GM21367 (cell line): Measurements from ENCODE around the gene CACHD1.

Experiments
- ATAC-seq: cut with Tn5 transposase; IDR thresholded peaks from one replicate; pipeline ENCODE4 v1.9.1; 2021; ENCODE audit not compliant: unreplicated experiment

CACHD1 gene

DNA sequence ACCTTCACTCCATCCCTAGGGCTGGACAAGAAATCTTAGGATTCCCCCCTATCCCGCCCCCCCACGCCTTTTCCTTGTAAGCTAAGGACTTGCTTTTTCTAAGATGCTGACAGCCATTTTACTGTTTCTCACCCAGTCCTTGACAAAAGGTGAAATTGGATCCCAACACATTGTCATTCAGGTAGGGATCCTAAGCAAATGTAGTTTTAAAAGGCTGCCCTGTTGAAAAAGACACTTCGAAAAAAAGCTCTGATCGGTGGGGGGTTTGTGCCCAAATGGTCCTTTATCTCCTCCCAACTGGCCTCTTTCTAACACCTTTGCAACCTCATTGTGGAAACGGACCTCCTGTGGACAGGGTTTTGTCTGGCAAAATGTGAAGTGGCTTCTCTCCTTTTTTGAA, 2.9 kb downstream of the CACHD1 start:
- no peak for ATAC-seq

DNA sequence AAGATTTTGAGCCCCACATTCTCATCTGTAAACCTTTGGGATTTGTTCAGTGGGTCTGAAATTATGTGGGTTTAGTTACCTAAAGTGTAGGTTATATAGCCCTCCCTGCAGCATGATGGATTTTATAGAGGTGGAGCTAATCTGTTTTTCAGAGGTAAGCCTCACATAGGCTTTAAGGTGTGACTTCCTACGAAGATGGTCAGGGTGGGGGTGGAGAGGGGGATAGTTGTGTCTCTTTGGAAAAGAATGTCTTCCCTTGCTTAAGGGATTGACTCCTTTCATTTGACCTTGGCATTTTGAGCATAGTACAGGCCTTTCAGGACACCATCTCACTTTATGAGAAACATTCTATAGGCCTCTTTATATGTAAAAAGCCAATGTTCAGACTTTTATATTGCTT, 3.4 kb downstream of the CACHD1 start:
- ATAC-seq = no peak

DNA sequence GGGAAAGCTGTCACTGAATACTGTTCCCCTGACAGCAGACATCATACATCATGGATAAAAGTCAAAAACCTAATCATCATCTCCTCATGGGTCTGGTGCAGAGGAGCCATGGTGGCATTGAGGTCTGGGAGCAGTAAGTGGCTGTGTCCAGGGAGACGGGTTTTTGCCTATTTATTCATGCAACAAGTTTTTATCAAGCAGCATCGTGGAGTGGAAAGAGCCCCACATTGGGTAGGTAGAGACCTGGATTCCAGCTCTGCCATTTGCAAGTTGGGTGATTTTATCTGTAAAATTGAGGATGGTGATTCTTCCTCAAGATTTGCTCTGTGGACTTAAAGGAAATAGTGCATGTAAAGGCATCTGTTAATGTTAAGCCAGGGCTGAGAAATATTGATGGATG, 4.2 kb downstream of the CACHD1 start:
- ATAC-seq = no peak

DNA sequence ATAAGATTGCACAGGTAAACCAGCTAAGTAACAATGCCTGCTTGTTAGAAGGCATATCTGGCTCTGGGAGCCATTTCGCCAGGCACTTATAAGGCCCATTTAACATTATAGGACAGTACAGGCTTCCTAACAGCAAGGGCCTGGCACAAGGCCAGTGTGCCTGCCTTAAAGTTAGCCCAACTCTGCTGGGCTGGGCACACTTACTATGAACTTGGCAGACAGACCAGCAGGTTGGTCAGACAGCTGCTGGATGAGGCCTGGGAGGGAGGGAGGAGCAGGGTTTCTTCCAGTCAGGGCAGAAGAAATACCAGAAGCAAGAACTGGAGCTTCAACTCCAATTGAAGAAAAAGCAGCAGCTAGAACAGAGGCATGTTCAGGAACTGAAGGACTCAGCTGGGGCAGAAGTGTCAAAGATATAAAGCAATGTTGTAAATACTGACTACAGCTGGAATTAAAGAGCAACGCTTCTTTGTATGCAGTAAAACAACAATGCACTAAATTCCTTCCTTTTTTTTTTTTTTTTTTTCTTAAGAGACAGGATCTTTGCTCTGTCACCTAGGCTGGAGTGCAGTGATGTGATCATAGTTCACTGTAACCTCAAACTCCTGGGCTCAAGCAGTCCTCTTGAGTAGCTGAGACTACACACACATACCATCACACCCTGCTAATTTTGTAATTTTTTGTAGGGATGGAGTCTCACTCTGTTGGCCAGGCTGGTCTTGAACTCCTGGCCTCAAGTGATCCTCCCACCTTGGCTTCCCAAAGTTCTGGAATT, 4.9 kb downstream of the CACHD1 start:
- ATAC-seq = no peak

DNA sequence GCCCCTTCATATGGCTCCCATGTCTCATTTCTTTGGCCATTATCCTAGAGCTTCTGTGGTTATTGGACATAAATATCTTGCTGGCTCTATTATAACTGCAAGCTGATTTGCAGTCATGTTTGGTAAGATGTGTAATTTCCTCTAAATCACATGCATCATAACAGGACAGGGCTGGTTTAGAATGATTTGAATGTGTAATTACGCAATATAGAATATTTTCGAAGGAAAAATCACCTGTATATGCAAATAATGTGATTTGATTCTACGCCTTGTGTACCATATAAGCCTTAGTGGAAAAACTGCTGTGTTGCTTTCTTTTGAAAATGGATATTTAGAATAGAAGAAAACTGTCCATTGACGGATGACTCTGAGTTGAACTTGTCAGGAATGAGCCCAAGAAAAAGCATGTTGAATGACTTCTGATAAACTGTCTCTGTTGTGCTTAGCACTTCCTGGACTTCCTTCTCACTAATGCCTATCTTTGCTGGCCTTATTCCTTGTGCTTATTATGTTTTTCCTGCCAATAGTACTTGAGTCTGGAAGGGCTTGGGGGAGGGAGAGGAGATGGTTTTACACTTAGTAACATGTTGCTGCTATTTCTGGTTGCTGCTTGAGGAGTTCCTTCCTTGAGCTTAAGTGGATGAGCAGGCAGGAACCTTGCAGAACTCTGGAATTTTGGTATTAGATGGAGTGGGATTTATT, 6.5 kb downstream of the CACHD1 start:
- ATAC-seq = no peak

DNA sequence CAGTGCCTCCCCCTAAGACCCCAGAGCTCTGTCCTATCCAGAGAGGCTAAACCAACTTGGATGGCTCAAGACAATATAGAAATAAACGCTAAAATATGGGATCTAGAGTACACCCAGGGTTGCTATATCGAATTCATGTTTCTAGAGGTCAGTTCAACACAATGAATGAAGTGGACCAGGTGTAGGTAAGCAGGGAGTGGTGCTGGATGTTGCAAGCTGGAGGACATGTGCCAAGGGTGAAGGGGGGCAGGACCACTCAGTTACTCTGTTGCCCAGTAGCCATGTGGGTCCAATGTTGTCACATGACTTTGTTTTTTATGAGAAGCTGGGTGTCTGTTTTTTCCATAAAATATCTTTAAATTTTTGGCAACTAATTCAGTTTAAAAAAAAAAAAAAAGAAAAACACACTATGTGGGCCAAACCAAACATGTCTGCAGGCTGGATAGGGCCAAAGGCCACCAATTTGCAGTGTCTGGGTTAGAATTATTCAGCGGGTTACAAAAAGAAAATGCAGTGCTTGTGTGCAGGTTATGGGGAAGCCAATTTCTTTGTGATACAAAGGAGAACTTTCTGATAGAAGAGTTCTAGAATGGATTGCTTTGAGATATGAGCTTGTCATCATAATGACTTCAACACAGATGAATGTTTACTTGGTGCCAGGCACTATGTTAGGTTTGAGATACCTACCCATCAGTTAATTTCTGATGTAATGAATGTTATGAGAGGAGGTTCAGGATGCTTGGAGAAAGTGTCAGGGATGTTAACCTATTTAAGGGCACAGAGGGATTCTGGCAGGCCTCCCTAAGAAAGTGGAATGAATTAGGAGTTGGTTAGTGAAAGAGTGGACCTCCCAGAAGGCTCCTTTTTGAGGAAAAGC, 8.9 kb downstream of the CACHD1 start:
- no peak for ATAC-seq

DNA sequence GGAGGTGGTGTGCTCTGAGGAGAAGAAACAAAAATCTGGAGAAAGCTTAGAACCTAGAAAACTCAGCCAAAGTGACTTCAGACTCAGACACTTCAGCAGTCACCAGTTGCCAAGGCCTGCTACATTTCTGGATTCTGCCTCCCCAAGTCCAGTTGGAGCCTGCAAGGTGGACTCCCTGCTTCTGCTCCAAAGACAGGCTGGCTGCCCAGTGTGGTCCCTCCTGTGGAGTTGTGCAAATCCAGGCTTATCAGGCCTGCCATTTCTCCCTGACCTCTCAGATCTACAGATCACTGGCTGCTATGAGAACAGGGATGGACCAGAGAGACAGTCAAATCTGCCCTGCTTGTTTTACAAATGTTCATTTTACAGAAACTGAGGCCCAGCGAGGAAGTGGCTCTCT, 9.9 kb downstream of the CACHD1 start:
- no peak for ATAC-seq

DNA sequence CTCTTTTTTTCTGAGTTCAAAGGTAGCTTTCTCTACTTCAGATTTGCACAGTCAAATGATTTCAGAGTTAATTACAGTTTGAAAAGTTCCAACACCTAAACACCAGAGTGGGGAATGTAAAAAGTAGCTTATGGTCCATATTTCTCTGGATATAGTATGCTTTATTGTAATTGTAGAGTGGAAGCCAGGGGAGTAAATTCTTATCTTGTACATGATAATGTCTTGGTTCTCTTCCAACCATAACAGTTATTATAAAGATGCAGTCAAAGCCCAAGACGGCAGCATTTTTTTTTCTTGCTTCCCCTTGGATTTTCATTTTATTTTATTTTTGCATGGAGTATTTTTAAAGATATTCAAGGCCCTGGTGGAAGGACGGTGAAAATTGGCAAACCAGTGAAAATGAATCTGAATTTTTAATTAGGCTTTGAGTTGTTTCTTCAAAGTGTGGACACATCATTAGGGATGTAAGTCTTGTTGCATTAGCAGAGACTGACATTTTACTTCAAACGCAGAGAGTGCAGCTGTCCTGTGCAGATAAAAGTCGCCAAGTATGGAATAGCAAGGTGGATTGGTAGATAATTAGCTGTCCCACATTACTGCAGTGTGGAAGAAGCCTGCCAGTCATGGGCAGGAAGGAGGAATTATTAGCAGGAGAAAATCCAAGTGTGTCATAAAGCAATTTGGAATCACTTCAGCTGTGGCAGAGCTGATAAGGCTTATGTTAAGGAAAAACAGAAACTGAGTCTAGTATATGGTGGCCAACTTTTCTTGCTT, 11.3 kb downstream of the CACHD1 start:
- no peak for ATAC-seq

DNA sequence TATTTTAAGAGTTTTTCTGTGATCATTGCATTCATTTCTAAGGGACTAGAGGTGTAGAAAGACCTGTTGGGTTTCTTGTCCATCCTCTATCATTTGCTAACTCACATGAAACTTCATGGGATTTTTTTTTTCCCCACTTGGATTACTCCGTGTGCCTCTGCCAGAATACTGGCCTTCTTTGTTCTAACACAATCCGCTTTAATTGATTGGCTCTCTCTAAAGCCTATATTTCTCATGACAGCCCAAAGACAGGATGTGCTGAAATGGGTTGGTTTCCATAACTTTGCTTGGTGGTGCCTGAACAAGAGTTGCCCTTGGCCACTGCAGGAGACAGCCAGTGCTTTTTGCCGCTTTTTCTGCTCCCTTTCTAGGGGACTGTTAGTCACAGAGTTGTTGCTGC, 12.2 kb downstream of the CACHD1 start:
- ATAC-seq = no peak

DNA sequence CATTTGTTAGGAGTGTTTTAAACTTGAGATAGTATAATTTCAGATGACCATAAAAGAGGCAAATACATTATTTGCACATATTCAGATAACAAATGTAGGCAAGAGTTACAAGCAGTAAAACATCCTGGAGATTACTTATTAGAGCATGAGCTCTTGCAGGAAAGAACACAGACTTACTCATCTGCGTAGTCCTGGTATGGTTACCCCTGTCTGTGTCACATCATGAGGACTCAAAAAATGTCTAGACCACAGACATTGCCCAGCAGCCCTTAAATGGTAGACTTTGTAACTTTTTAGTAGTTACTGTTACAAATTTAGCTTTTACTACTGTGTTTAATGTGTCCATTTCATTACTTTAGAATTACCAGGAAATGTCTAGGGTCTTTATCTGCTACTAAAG, 12.8 kb downstream of the CACHD1 start:
- no peak for ATAC-seq

DNA sequence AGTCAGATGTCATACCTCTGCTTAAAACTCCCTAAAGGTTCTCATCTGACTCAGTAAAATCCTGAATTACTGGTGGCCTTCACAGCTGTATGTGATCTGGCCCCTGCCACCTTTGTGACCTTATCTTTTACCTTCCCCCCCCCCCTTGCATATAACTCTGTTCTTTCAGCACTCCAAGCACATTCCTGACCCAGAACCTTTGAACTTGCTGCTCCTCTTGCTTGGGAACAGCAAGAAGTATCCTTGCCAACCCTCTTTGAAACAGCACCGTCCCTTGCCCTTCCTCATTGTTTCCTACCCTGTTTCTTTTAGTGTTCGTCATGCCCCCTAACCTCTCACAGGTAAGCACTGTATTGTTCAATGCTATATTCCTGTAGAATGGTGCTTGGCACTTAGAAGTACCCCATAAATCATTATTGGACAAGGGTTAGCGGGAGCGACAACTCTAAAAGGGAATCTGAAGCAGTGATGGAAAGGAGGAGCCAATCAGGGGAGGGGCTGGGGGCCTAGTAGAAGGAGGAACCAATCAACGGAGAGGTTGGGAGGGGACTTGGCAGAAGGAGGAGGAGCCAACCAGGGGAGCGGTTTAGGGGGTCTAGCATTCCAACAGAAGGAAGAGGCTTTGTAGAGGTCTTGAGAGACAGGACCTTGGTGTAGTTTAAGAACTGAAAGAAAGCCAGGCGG, 13.9 kb downstream of the CACHD1 start:
- ATAC-seq = no peak

DNA sequence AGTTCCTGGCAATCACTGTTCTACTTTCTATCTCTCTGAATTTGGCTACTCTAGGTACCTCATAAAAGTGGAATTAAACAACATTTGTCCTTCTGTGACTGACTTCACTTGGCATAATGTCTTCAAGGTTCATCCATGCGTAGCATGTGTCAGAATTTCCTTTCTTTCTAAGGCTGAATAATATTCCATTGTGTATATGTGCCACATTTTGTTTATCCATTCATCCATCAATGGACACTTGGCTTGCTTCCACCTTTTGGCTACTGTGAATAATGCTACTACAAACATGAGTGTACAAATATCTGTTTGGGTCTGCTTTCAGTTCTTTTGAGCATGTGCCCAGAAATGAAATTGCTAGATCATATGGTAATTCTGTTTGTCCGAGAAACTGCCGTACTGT, 14.7 kb downstream of the CACHD1 start:
- ATAC-seq = no peak

DNA sequence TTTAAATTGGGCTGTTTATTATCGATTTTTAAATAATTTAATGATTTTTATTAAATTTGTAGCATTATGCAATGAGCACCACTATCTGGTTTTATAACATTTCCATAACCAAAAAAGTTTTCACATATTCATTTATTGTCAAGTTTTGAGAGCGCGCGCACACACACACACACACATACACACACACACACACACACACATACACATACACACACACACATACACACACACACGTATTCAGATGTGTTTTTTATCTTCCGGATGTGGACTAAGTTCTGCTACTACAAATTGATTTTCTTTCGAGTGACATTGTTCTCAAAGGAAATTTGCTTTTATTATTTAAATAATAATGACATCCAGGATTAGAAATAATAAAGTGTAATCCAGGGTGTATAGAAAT, 16.3 kb downstream of the CACHD1 start:
- no peak for ATAC-seq

DNA sequence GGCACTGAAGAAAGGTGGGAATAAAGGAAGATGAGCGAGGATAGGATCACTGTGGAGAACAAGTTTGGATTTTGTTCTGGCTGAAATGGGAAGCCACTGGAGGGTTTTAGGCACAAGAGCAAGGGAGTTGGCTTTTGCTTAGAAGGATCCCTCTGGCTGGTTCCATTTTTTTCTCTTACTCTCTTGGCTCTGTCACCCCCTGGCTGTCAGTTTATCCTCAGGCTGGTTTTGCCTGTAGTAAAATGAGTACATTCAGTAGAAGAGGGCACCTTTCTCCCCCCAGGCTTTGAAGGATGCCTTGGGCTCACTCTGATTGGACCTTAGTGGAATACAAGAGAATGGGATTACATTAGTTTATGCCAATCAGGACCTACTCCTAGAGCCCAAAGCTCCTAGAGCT, 17.1 kb downstream of the CACHD1 start:
- no peak for ATAC-seq

DNA sequence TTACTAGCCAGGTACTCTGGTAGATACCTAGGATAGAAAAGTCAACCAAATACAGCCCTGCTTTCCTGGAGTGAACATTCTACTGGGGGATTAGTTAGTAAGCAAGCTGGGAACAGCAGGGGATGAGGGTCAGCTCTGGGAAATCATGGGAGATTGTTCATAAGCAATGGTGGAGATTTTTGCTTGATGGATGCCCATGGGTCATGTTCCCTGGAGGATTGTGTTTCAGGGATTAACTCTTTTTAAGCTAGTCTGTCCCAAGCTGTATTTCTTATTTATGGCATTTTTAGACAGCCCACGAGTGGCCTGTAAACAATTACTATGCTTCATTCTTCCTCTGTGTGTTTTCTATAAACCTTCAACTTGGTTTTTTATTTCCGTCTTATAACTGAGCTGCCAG, 18.9 kb downstream of the CACHD1 start:
- ATAC-seq = no peak

DNA sequence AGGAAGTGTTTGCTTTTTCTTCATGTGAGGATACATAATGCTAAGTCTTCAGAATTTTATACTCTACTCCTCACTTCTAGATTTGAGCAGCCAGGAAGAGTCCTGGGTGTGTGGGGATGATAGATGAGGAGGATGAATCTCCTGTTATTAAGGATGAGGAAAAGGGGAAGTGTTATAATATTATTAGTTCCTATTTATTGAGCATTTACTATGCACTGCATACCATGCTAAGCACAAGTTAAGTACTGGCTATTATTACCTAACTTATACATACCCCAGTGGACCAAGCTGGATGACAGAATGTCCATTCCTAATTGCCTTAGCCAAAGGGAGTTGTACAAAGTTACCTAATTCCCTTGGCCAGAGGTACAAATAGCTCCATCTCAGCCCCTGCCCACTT, 19.8 kb downstream of the CACHD1 start:
- no peak for ATAC-seq

DNA sequence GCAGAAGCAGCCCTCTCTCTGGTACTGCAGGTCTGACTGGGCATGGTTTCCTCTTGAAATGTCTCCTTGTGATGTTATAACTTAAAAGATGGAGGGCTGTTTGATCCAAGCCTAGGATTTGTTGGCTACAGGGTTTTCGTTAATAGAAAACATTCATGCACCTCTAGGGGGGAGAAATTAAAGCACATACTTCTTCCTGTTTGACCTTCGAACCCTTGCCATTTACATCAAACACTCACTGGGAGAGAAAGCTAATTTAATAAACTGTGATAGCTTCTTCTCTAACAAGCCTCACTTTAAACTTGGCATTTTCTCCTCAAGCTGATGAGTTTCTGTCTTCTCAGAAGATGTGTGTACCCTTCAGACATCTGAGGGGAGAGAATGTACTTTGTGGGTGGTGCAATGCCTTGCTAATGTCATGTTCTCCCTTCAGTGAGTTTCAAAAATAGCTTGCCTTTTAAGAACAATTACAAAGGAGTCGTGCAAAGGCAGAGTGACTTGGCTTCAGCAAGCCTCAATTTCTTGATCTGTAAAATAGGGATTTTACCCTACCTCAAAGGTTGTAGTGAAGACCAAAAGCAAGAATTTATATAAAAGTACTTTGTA, 20.4 kb downstream of the CACHD1 start:
- no peak for ATAC-seq

DNA sequence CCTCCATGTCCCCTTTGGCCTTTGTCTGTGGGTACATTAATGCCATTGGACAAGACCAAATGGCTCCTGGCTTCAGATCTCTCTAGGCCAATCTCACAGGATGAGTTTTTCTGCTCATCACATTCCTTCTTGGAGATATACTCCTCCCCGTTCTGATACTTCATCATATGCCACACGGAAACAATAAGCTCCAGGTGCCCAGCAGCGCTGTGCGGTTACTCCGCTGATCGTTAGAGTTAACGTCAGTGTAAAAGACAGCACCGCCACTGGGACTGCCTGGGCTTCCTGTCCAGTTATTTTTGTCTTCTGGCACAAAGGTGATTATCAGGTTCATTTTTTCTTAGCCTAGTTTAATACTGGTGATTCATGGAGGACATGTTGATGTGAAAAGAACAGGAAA, 22.5 kb downstream of the CACHD1 start:
- no peak for ATAC-seq

DNA sequence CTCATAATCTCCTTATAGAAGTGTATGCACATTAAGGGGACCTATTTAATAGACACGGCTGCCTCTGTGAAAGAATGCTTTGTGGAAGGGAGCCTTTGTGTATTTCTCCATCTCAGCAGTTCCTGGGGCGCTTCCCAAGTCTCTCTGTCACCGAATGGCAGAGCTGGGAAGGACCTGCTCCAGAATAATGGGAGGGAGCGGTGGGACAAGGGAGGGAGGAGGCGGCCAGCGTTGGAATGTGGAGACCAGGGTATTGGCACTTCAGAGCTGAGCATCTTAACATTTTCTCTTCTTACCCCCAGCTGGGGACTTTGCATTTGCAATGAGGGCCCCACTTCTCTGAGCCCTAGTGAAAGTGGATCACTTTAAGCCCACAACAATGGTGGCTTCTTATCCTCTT, 23.9 kb downstream of the CACHD1 start:
- ATAC-seq = no peak

DNA sequence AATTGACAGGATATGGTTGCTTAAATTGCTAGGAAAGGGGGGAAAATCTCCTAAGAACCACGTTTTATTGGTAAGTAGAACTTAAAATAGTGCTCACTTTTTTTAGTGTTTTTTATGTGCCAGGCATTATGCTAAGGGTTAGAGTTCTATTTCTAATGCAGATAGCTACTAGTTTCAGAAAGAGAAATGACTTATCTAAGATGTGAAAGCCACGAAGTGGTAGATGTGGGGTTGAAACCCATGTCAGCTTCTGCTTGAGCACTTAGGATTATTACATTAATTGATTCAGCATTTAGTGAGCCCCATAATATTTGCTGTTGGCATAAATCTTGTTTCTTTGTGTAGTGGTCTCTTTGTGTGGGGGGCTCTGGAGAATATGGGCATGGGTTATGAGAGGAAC, 24.7 kb downstream of the CACHD1 start:
- no peak for ATAC-seq
